ENCODE data around the gene YEATS2.

DNA sequence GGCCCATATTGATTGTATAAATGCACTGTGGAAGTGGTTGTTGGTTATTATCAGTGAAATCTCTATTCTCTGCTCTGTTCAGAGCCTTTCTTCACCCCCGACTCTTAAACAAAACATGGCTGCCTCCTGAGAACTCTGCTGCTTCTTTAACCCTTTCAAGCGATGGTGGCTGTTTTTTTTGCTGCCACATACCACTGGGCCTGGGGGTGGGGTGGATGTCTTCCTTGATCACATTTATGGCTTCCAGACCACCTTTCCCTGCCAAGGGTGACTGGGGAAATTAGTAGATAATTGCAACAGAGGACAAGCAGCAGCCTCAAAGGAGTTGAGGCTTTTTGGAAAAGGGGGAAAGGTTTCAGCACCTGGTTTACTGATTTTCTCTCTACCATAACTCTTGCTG lies 32.8 kb downstream of the YEATS2 start:
- TF ChIP-seq, protein P1, sequence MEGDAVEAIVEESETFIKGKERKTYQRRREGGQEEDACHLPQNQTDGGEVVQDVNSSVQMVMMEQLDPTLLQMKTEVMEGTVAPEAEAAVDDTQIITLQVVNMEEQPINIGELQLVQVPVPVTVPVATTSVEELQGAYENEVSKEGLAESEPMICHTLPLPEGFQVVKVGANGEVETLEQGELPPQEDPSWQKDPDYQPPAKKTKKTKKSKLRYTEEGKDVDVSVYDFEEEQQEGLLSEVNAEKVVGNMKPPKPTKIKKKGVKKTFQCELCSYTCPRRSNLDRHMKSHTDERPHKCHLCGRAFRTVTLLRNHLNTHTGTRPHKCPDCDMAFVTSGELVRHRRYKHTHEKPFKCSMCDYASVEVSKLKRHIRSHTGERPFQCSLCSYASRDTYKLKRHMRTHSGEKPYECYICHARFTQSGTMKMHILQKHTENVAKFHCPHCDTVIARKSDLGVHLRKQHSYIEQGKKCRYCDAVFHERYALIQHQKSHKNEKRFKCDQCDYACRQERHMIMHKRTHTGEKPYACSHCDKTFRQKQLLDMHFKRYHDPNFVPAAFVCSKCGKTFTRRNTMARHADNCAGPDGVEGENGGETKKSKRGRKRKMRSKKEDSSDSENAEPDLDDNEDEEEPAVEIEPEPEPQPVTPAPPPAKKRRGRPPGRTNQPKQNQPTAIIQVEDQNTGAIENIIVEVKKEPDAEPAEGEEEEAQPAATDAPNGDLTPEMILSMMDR (conservative IDR thresholded peaks at IDR 0.05 in 1 of 2, IDR thresholded peaks at IDR 0.05 in 1 of 2; ENCODE audit: low read depth in 1 of 2, low read length in 2 of 2): no peak
- no peak for TF ChIP-seq EZH2 (IDR thresholded peaks at IDR 0.05; ENCODE audit: low read length, missing control alignments)
